Measurements from ENCODE around the gene TPPP3.

The TPPP3 gene

DNA sequence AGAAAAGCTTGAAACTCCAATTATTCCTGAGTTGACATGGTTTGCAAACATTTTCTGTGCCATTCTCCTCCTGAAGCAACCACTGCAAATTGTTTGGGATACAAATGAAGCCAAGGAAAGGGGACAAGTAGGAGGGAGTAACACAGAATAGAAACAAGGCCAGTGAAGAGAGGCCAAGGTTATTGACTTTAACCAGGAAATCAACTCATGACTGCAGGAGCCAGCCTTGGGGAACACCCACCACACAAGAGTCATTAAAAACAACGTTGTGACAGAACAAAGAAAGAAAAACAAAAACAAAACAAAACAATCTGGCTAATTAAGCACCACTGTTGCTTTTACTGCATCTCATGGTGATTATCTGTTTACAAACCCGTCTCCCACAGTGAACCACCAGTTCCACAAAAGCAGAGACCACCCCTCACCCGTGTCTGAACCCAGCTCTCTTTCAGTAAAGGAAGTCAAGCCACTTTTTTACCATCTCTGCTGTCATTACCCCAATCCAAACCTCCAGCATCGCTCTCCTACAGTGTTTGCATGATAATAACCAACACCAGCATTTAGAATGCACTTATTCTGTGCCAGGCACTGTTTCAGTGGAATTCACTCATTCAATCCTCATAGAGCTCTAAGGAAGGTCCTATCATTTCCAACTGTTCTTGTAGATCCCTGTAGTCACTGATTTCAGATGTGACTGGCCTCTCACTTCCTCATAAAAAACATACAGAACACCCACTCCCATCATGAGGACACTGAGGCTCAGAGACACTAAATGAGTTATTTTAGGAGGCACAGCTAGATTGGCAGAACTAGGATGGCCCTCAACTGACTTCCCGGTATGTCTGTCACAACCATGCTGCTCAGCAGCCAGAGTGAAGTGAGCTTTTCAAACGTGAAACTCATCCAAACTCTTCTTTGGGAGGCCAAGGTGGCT, 20.9 kb upstream of the TPPP3 start:
- H3K36me3 ChIP-seq (ENCODE audit: control insufficient read depth in 1 of 2, insufficient read depth in 2 of 2, low read length in 2 of 2), result peaks cover 0 to 2% of the 10 kb centered on the region in 2 donors
- peaks cover 0 to 9% of the 10 kb centered on the region in 2 donors for H3K4me1 ChIP-seq (ENCODE audit: control insufficient read depth in 1 of 2, insufficient read depth in 2 of 2, low read length in 2 of 2)
- no peaks in the 10 kb centered on the region for H3K27me3 ChIP-seq (ENCODE audit: low read depth, low read length)
- no peaks in the 10 kb centered on the region for H3K9me3 ChIP-seq (ENCODE audit: control insufficient read depth in 1 of 2, low read length in 2 of 2)
- H3K27ac ChIP-seq (ENCODE audit: low read length), result no peak overlapping the region
- no peak overlapping the region for H3K4me3 ChIP-seq (ENCODE audit: low read depth in 1 of 2, low read length in 2 of 2)

DNA sequence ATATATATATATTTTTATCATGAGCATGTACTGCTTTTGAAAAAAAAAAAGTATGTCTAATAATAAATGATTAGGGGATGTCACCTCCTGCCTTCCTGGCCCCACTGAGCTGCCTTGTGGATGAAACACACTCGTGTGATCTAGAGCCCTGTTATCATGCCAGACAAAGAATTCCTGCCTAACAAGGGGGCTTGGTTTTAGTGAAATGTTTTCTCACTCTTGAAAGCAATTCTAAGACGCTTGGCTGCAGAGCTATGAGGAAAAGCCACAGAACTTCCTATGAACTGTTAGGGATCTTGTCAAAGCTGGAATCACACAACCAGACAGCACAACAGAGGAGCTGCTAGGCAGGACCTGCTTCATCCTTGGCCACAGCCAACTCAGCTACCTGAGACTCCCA, 19.0 kb upstream of the TPPP3 start:
- peaks cover 0 to 4% of the 10 kb centered on the region in 2 donors for H3K36me3 ChIP-seq (ENCODE audit: control insufficient read depth in 1 of 2, insufficient read depth in 2 of 2, low read length in 2 of 2)
- no peaks in the 10 kb centered on the region for H3K27me3 ChIP-seq (ENCODE audit: low read depth, low read length)
- no peaks in the 10 kb centered on the region for H3K9me3 ChIP-seq (ENCODE audit: control insufficient read depth in 1 of 2, low read length in 2 of 2)
- H3K27ac ChIP-seq (ENCODE audit: low read length), result no peak overlapping the region
- no peak overlapping the region for H3K4me3 ChIP-seq (ENCODE audit: low read depth in 1 of 2, low read length in 2 of 2)
- H3K4me1 ChIP-seq (ENCODE audit: control insufficient read depth in 1 of 2, insufficient read depth in 2 of 2, low read length in 2 of 2), result peaks cover 0 to 9% of the 10 kb centered on the region in 2 donors

DNA sequence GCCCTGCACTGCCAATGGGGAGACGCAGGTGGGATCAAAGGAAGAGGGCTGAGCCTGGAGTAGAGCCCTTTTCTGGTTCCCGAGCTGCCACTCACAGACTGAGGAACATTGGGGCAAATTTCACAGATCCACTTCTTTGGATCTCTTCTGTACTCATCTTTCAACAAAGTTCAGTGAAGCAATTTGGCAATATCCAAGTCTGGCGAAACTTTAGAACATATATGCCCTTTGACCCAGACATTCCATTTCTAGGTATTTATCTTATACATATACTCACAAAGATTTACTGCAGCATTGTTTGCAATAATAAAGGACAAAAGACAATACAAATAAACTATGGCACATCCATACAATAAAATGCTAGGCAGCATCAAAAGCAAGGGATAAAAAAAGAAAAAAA, 18.0 kb upstream of the TPPP3 start:
- H3K36me3 ChIP-seq (ENCODE audit: control insufficient read depth in 1 of 2, insufficient read depth in 2 of 2, low read length in 2 of 2), result peaks cover 0 to 4% of the 10 kb centered on the region in 2 donors
- H3K4me3 ChIP-seq (ENCODE audit: low read depth in 1 of 2, low read length in 2 of 2), result no peak overlapping the region
- no peak overlapping the region for H3K27ac ChIP-seq (ENCODE audit: low read length)
- no peaks in the 10 kb centered on the region for H3K27me3 ChIP-seq (ENCODE audit: low read depth, low read length)
- H3K4me1 ChIP-seq (ENCODE audit: control insufficient read depth in 1 of 2, insufficient read depth in 2 of 2, low read length in 2 of 2), result peaks cover 0 to 14% of the 10 kb centered on the region in 2 donors
- H3K9me3 ChIP-seq (ENCODE audit: control insufficient read depth in 1 of 2, low read length in 2 of 2), result no peaks in the 10 kb centered on the region

DNA sequence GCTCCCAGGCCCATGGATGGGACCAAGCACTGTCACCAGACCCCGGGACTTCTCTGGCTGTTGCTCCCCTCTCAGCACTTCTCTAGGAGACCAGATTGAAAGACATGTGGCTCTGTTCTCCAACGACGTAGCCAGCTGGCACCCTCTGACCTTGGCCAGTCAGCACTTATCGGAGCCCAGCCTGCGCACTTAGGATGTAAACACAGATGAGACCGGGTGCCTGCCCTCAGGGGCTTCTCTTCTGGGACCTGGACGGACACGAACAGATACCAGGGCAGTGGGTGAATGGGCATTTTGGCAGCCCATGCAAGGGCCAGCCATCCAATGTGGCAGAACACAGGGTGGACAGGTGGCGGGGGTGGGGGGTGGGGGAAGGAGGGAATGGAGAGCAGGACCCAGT, 16.3 kb upstream of the TPPP3 start:
- Histone ChIP-seq H3K9me3 (ENCODE audit: control insufficient read depth in 1 of 2, low read length in 2 of 2) (no peaks in the 10 kb centered on the region), H3K4me3 (ENCODE audit: low read depth in 1 of 2, low read length in 2 of 2) (no peak overlapping the region), H3K27ac (ENCODE audit: low read length) (no peak overlapping the region), H3K4me1 (ENCODE audit: control insufficient read depth in 1 of 2, insufficient read depth in 2 of 2, low read length in 2 of 2) (peaks cover 0 to 12% of the 10 kb centered on the region in 2 donors), H3K36me3 (ENCODE audit: control insufficient read depth in 1 of 2, insufficient read depth in 2 of 2, low read length in 2 of 2) (peaks cover 0 to 4% of the 10 kb centered on the region in 2 donors), H3K27me3 (ENCODE audit: low read depth, low read length) (no peaks in the 10 kb centered on the region)

DNA sequence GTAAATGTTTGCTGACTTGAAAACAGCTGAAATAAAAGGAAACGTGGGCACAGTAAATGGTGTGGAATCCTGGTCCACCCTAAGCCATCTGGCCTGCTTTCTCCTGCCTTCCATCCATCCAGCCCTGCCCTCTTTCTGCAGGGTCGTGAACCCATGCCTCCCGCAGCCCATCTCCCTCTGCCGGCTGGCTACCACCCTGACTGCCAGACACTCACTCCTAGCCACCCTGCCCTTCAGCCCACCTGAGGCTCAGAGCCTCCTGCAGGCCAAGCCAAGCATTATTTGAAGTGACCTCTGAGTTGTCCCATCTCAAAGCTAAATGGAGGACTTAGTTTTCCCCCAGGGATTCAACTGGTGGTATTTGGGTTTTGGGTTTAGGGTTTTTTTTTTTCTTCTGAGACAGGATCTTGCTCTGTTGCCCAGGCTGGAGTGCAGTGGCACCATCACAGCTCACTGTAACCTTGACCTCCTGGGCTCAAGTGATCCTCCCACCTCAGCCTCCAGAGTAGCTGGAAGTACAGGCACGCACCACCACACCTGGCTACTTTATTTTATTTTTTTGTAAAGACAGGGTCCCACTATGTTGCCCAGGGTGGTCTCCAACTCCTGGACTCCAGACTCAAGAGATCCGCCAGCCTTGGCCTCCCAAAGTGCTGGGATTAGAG, 14.6 kb upstream of the TPPP3 start:
- peaks cover 0 to 12% of the 10 kb centered on the region in 2 donors for H3K4me1 ChIP-seq (ENCODE audit: control insufficient read depth in 1 of 2, insufficient read depth in 2 of 2, low read length in 2 of 2)
- no peaks in the 10 kb centered on the region for H3K9me3 ChIP-seq (ENCODE audit: control insufficient read depth in 1 of 2, low read length in 2 of 2)
- H3K36me3 ChIP-seq (ENCODE audit: control insufficient read depth in 1 of 2, insufficient read depth in 2 of 2, low read length in 2 of 2), result peaks cover 0 to 4% of the 10 kb centered on the region in 2 donors
- H3K27me3 ChIP-seq (ENCODE audit: low read depth, low read length), result no peaks in the 10 kb centered on the region
- no peak overlapping the region for H3K4me3 ChIP-seq (ENCODE audit: low read depth in 1 of 2, low read length in 2 of 2)
- no peak overlapping the region for H3K27ac ChIP-seq (ENCODE audit: low read length)

DNA sequence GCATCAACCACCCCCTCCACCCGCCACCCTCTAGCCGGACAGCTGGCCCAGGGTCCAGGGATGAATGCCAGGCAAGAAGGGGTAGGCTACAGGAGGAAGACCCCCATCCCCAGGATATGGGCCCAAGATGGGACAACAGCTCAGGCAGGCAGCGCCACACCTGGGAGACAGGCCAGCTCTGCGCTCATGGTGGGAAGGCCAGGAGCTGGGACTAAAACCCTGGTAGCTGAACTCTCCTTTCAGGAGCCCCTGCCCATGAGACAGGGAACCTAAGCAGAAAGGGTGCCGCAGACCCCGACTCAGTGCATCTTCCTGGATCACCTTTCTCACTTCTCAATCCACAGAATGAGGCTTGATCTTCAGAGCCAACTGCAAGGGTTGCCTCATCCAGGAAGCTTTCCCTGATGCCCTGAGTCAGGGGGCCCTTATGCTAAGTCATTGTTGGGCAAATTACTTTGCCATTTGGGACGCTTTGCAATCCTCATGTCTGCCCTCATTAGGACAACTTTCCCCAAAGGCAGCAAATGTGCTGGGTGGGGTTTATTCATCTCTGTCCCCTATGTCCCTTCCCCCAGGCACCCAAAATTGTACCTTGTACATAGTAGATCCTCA, 14.0 kb upstream of the TPPP3 start:
- Histone ChIP-seq H3K4me3 (ENCODE audit: low read depth in 1 of 2, low read length in 2 of 2) (no peak overlapping the region), H3K9me3 (ENCODE audit: control insufficient read depth in 1 of 2, low read length in 2 of 2) (no peaks in the 10 kb centered on the region), H3K27ac (ENCODE audit: low read length) (peak overlapping the region; percentile 80), H3K36me3 (ENCODE audit: control insufficient read depth in 1 of 2, insufficient read depth in 2 of 2, low read length in 2 of 2) (peaks cover 0 to 4% of the 10 kb centered on the region in 2 donors), H3K27me3 (ENCODE audit: low read depth, low read length) (no peaks in the 10 kb centered on the region), H3K4me1 (ENCODE audit: control insufficient read depth in 1 of 2, insufficient read depth in 2 of 2, low read length in 2 of 2) (peaks cover 0 to 12% of the 10 kb centered on the region in 2 donors)

DNA sequence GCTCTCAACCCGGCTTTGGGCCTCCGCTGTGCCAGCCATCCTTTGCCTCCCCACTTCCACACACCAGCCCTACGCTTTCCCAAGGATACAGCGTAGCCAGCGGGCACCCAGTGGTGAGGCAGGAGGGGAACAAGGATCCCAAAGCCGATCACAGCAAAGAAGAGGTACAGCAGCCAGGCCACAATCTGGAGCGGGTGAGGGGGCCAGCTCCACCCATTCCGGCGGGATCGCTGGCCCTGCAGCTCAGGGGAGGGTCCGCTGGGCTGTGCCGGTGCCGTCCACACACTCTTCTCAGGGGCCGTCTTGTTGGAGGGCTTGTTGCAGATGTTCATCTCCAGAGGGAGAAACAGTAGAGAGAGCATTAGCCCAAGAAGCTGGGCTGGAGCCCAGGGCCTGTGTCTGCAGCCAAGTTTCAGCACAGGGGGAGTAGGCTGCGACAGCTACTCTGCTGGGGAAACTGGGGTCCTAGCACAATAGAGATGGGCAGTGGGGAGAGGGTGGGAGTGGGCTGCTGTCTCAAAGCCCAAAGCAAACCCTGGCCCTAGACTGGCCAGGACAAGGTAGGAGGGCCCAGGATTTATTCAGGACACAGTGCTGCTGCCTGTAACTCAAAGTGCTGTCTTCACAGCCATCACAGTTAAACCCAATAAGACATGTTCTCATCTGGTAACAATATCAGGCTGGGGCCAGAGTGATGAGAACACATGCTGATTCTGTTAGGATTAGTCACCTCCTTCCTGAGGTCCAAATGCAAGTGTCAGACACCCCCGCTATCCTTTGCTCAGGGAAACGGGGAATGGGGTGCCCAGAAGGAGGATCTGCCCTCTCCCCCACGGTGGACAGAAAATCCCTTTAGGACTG, 13.0 kb upstream of the TPPP3 start:
- peaks cover 0 to 4% of the 10 kb centered on the region in 2 donors for H3K36me3 ChIP-seq (ENCODE audit: control insufficient read depth in 1 of 2, insufficient read depth in 2 of 2, low read length in 2 of 2)
- H3K9me3 ChIP-seq (ENCODE audit: control insufficient read depth in 1 of 2, low read length in 2 of 2), result no peaks in the 10 kb centered on the region
- no peak overlapping the region for H3K4me3 ChIP-seq (ENCODE audit: low read depth in 1 of 2, low read length in 2 of 2)
- peak overlapping the region; percentile 80 for H3K27ac ChIP-seq (ENCODE audit: low read length)
- H3K4me1 ChIP-seq (ENCODE audit: control insufficient read depth in 1 of 2, insufficient read depth in 2 of 2, low read length in 2 of 2), result peaks cover 0 to 12% of the 10 kb centered on the region in 2 donors
- H3K27me3 ChIP-seq (ENCODE audit: low read depth, low read length), result no peaks in the 10 kb centered on the region

DNA sequence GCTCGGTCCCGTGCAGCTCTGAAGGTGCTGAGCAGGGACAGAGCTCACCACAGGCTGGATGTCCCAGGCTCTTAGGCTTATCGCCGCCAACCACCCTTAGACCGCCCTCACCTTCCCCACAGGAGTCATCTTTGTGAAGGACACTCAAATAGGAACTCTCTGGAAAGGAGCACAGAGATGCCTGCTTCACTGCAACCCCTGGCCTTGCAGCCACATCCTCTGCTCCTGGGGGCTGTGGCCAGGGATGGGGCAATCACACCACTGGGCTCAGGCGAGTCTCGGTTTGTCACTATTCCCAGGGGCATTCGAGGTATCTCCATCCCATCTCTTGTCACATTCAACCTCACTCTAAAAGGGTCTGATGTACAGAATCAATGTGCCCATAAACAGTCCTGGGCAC, 12.0 kb upstream of the TPPP3 start:
- peaks cover 0 to 12% of the 10 kb centered on the region in 2 donors for H3K4me1 ChIP-seq (ENCODE audit: control insufficient read depth in 1 of 2, insufficient read depth in 2 of 2, low read length in 2 of 2)

DNA sequence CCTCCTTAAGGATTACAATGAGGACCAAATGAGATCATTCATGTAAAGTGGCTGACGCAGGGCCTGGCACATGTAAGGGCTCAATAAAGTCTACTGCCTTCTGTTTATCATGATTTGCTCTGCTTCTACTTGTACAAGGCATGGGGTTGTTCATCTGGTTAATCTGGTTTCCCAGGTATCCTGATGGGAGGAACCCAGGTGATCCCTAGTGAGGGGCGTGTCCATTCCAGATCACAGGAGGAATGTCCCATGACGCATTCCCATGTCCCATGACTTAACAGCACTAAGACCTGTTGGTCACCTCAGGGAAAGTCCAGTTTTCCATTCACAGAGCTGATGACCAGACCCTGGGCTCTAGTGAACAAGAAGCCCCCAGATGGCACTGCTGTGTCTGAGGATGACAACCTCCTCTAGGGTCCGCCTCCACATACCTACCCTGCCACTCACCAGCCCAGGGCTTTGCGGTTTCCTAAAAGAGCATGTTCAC, 11.5 kb upstream of the TPPP3 start:
- no peak overlapping the region for H3K27ac ChIP-seq (ENCODE audit: low read length)
- peaks cover 0 to 4% of the 10 kb centered on the region in 2 donors for H3K36me3 ChIP-seq (ENCODE audit: control insufficient read depth in 1 of 2, insufficient read depth in 2 of 2, low read length in 2 of 2)
- H3K9me3 ChIP-seq (ENCODE audit: control insufficient read depth in 1 of 2, low read length in 2 of 2), result no peaks in the 10 kb centered on the region
- no peaks in the 10 kb centered on the region for H3K27me3 ChIP-seq (ENCODE audit: low read depth, low read length)
- peaks cover 0 to 15% of the 10 kb centered on the region in 2 donors for H3K4me1 ChIP-seq (ENCODE audit: control insufficient read depth in 1 of 2, insufficient read depth in 2 of 2, low read length in 2 of 2)
- H3K4me3 ChIP-seq (ENCODE audit: low read depth in 1 of 2, low read length in 2 of 2), result no peak overlapping the region

More for the DNA sequence above, 12.0 kb upstream of the TPPP3 start:
- Histone ChIP-seq H3K4me3 (ENCODE audit: low read depth in 1 of 2, low read length in 2 of 2) (no peak overlapping the region), H3K27ac (ENCODE audit: low read length) (peak overlapping the region; percentile 80), H3K27me3 (ENCODE audit: low read depth, low read length) (no peaks in the 10 kb centered on the region), H3K9me3 (ENCODE audit: control insufficient read depth in 1 of 2, low read length in 2 of 2) (no peaks in the 10 kb centered on the region), H3K36me3 (ENCODE audit: control insufficient read depth in 1 of 2, insufficient read depth in 2 of 2, low read length in 2 of 2) (peaks cover 0 to 4% of the 10 kb centered on the region in 2 donors)

DNA sequence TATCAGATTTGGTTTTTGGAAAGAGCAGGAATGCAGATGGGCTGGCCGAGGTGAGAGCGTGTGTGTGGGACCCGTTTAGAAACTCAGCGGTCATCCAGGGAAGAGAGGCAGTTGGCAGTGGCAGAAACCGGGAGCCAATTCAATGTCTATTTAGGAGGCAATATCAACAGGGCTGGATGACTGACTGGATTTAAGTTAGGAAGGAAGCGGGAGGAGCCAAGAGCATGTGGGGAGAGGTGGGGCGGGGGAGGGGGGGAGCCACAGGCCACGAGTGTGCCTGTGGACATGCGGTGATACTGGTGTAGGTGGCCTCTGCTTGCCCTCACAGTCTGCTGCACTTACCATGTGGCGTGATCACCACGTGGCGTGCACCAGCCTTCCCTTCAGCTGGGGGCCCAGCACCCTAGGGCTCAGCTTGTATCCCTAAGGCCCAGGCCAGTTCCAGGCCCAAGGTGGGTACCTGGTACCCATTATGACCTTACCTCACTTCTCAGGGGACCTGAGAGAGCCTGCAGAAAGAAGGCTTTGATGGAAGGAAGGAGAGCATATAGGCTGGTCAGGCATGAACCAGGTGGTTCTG, 10.8 kb upstream of the TPPP3 start:
- Histone ChIP-seq H3K27ac (ENCODE audit: low read length) (no peak overlapping the region), H3K9me3 (ENCODE audit: control insufficient read depth in 1 of 2, low read length in 2 of 2) (no peaks in the 10 kb centered on the region), H3K36me3 (ENCODE audit: control insufficient read depth in 1 of 2, insufficient read depth in 2 of 2, low read length in 2 of 2) (peaks cover 0 to under 1% of the 10 kb centered on the region in 2 donors), H3K27me3 (ENCODE audit: low read depth, low read length) (no peaks in the 10 kb centered on the region), H3K4me1 (ENCODE audit: control insufficient read depth in 1 of 2, insufficient read depth in 2 of 2, low read length in 2 of 2) (peaks cover 0 to 22% of the 10 kb centered on the region in 2 donors), H3K4me3 (ENCODE audit: low read depth in 1 of 2, low read length in 2 of 2) (no peak overlapping the region)

All from muscle layer of duodenum (tissue), 2 donors.